Aorta (tissue), 5 donors: Measurements from ENCODE around the gene CDK14. TPM values are rescaled to one million over a fixed set of nuclear protein-coding genes. Genes with fewer than 3 reads are reported as not detected.

Source experiments
- ATAC-seq: fragments of 200-7000 bp; cut with Tn5 transposase; one replicate; pipeline ENCODE4 v1.9.1; 2022; ENCODE audit warnings: moderate library complexity; ENCODE audit not compliant: low FRiP score
- DNase-seq, 2 donors: peaks; one replicate each; pipeline ENCODE4 v3.0.0-alpha.2; 2020
- H3K27ac ChIP-seq, 2 donors: one replicate each; pipeline ENCODE4 v1.5.1; 2013; ENCODE audit warnings: low read length in 2 of 2, mild to moderate bottlenecking in 2 of 2, moderate library complexity in 2 of 2, control low read depth in 1 of 2, inconsistent platforms in 1 of 2, low read depth in 1 of 2
- H3K27me3 ChIP-seq, 2 donors: one replicate each; pipeline ENCODE4 v1.6.1; 2013; ENCODE audit warnings: control low read depth in 1 of 2, low read length in 1 of 2, mild to moderate bottlenecking in 1 of 2, moderate library complexity in 1 of 2; ENCODE audit not compliant: insufficient read depth in 2 of 2, control insufficient read depth in 1 of 2
- H3K36me3 ChIP-seq, 2 donors: one replicate each; pipeline ENCODE4 v1.6.1; 2013; ENCODE audit warnings: control low read depth in 1 of 2, low read length in 1 of 2, mild to moderate bottlenecking in 1 of 2; ENCODE audit not compliant: insufficient read depth in 2 of 2, control insufficient read depth in 1 of 2
- H3K4me1 ChIP-seq, 2 donors: one replicate each; pipeline ENCODE4 v1.6.1; 2013; ENCODE audit warnings: low read length in 2 of 2, control low read depth in 1 of 2, mild to moderate bottlenecking in 1 of 2, moderate library complexity in 1 of 2; ENCODE audit not compliant: insufficient read depth in 2 of 2, control insufficient read depth in 1 of 2
- H3K4me3 ChIP-seq, 2 donors: one replicate each; pipeline ENCODE4 v1.5.1; 2013; ENCODE audit warnings: low read length in 2 of 2, control low read depth in 1 of 2, mild to moderate bottlenecking in 1 of 2
- H3K9me3 ChIP-seq: one replicate; pipeline ENCODE4 v1.6.1; 2013; ENCODE audit warnings: mild to moderate bottlenecking, low read length; ENCODE audit not compliant: control insufficient read depth
- WGBS, 2 donors: extraction: QIAGEN DNeasy Blood & Tissue Kit; methylation state at CpG; one replicate each; pipeline ENCODE4 v1.1.7; 2013; 5-methylcytosine and 5-hydroxymethylcytosine counted together
- intact Hi-C, 2 donors: fragments of 100-400 bp; cut with DNase I; formaldehyde crosslinking; loops; one replicate each; pipeline versions ENCODE4 v1.14.2 to v1.15.0; 2022
- polyA plus RNA-seq, 2 donors: library from polyadenylated mRNA; stranded (reverse); fragments of 200-250 nt; gene quantifications; one replicate each; pipeline ENCODE4 v1.2.3, GENCODE V29; 2013
- total RNA-seq, 2 donors: library from RNA; stranded (reverse); fragmentation: NEBNext Ultra II Directional; extraction: Animal tissue kit (Norgen Biotek cat#: 25700); gene quantifications; one replicate each; pipeline ENCODE4 v1.2.1, GENCODE V29; 2021
- donor health status: healthy with polysubstance abuse.
- donor health status: Bipolar disorder and iron deficiency.
- donor health status: DM: no; HTN: no; CAD: no.
- donor health status: DM: no; HTN: no; CAD: no.
- donor health status: DM: yes; HTN: yes; CAD: no.

CDK14 gene
- total and polyA plus RNA-seq, 4 donors, result 4.6 to 72.4 (median 29.5) TPM

DNA sequence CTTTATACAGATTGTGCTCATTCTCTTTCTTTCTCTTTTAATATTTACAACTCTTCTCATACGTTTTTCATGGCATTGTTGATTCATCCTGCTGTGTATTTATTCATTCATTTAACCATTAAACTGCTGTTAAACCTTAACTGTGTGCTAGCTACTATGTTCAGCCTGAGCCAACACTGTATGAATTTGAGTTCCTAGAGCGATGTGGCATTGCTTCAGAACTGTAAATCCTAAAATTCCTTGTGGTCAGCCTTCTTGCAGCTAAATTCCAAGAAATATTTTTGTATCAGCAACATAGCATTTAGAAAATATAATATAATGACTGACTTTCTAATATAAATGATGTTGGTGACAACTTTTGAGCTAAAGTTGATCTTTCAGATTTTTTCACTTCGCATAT lies 483.4 kb downstream of the CDK14 start:
- no peaks in the 10 kb centered on the region for H3K4me1 ChIP-seq
- ATAC-seq (no peak), DNase-seq (no peak)
- H3K36me3 ChIP-seq, result no peaks in the 10 kb centered on the region
- no peaks in the 10 kb centered on the region for H3K9me3 ChIP-seq
- no peak overlapping the region for H3K4me3 ChIP-seq
- WGBS, 2 donors, result 6 to 19% methylated on average over 3 of the region's 3 CpGs
- H3K27me3 ChIP-seq, result no peaks in the 10 kb centered on the region
- intact Hi-C loops, result no loop called here
- H3K27ac ChIP-seq, result no peak overlapping the region

GRCh38 chr7:91080351-91080750 lies 484.2 kb downstream of the CDK14 start:
- Histone ChIP-seq H3K9me3 (no peaks in the 10 kb centered on the region), H3K27ac (no peak overlapping the region), H3K36me3 (no peaks in the 10 kb centered on the region), H3K27me3 (no peaks in the 10 kb centered on the region), H3K4me3 (no peak overlapping the region), H3K4me1 (no peaks in the 10 kb centered on the region)
- ATAC-seq (no peak), DNase-seq (no peak)
- intact Hi-C loops, result loop anchor here (5.0 to 10.0 kb wide), 4 partner anchors 184 to 802 kb away; partner anchors contain the start of genes FZD1 (in 1 of the 2) and MTERF1 (in 1 of the 2)
- 24 to 66% methylated on average over 3 of the region's 3 CpGs for WGBS, 2 donors

DNA sequence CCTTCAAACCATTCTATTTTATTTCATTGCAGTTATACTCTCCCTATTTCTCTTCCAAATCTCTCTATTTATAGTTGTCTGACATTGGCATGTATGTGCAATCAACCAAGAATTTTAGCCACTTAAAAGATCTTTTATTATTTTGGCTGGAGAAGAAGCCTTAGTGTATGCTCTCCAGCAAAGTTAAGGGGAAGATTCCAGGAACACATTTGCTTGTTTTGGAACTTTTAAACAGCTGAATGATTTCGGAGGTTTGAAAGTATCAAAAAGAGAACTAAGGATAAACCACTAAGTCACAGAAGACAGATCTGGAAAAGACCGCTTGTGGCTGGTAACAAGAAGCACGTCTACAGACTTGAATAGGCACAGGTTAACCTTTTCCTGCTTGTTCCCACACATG lies 485.9 kb downstream of the CDK14 start:
- Histone ChIP-seq H3K4me1 (no peaks in the 10 kb centered on the region), H3K4me3 (peak overlapping the region; percentile 14 to 18), H3K36me3 (no peaks in the 10 kb centered on the region), H3K27me3 (no peaks in the 10 kb centered on the region), H3K27ac (peak overlapping the region in 1 of 2 donors; percentile 28), H3K9me3 (no peaks in the 10 kb centered on the region)
- intact Hi-C loops, result loop anchor here (5.0 to 10.0 kb wide), 4 partner anchors 183 to 800 kb away; partner anchors contain the start of genes FZD1 (in 1 of the 2) and MTERF1 (in 1 of the 2)
- DNase-seq (no peak), ATAC-seq (peak; percentile 49)
- 1 to 2% methylated on average over 3 of the region's 3 CpGs for WGBS, 2 donors

GRCh38 chr7:91082852-91083495 lies 486.9 kb downstream of the CDK14 start:
- H3K27me3 ChIP-seq, result no peaks in the 10 kb centered on the region
- no peaks in the 10 kb centered on the region for H3K36me3 ChIP-seq
- peak; percentile 72 for ATAC-seq
- 18 to 19% methylated on average over 2 of the region's 2 CpGs for WGBS, 2 donors
- no peaks in the 10 kb centered on the region for H3K4me1 ChIP-seq
- DNase-seq, result no peak
- intact Hi-C loops, result loop anchor here (5.0 to 10.0 kb wide), 4 partner anchors 182 to 799 kb away; partner anchors contain the start of genes FZD1 (in 1 of the 2) and MTERF1 (in 1 of the 2)
- H3K27ac ChIP-seq, result peak overlapping the region in 1 of 2 donors; percentile 3
- H3K4me3 ChIP-seq, result no peak overlapping the region
- H3K9me3 ChIP-seq, result no peaks in the 10 kb centered on the region

DNA sequence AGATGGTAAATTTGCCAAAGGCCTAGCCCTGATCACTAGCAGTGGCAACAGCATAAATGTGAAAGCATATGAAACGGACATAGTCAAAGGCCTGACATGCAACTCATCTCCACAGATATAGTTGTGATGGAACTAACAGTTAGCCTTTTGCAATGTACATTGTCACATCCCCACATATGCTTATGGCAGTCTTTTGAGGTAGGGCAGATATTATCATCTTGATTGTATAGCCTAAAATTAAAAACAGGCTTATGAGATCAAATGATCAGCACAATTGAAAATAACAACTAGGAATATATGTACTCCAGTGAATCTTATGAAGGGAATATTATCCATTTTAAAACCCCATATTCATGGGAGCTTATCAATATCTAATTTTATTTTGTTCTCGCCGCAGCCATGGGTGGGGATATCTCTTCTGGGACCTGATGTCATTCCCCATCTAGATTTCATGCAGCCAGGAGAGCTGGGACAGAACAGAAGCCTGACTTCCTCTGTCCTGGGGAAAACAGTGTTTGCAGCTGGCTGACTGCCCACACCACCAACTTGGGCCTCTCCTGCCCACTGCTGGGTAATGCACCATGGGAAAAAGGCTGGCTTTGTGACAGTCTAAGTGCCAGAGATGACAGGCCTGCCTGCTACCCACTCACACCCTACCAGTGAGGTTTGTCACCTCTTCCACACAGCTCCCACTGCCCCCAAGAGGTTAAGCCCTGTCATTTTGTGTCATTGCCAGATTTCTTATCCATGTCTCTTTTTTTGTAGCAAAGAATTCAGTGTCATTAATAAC lies 487.9 kb downstream of the CDK14 start:
- ATAC-seq (peak; percentile 65), DNase-seq (peak; percentile 80 to 81)
- WGBS, 2 donors, result 32 to 52% methylated on average over 3 of the region's 3 CpGs
- Histone ChIP-seq H3K36me3 (no peaks in the 10 kb centered on the region), H3K4me1 (no peaks in the 10 kb centered on the region), H3K9me3 (no peaks in the 10 kb centered on the region), H3K27me3 (no peaks in the 10 kb centered on the region), H3K4me3 (no peak overlapping the region), H3K27ac (peak overlapping the region; percentile 9 to 12)
- intact Hi-C loops, result loop anchor here (5.0 to 10.0 kb wide), 4 partner anchors 181 to 798 kb away; partner anchors contain the start of genes FZD1 (in 1 of the 2) and MTERF1 (in 1 of the 2)

DNA sequence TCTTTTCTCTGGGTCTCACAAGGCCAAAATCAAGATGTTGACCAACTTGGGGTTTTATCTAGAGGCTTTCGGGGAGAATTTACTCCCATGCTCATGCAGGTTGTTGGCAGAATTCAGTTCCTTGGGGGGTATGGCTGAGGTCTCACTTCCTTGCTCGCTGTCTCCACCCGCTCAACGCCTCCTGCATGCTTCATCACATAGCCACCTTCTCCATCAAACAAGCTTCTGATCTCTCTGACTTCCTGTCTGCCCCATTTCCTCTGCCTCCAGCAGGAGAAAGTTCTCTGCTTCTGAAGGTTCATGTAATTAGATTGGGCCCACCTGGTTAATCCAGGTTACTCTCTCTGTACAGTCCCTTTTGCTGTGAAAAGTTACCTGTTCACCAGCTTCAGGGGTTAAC lies 489.1 kb downstream of the CDK14 start:
- WGBS, 2 donors, result 84 to 89% methylated on average over 4 of the region's 4 CpGs
- intact Hi-C loops, result loop anchor here (5.0 to 10.0 kb wide), 4 partner anchors 177 to 700 kb away; partner anchors contain the start of gene FZD1 (in 2 of the 2)
- H3K4me1 ChIP-seq, result no peaks in the 10 kb centered on the region
- H3K4me3 ChIP-seq, result no peak overlapping the region
- no peaks in the 10 kb centered on the region for H3K36me3 ChIP-seq
- ATAC-seq (no peak), DNase-seq (no peak)
- H3K27me3 ChIP-seq, result no peaks in the 10 kb centered on the region
- H3K9me3 ChIP-seq, result no peaks in the 10 kb centered on the region
- H3K27ac ChIP-seq, result no peak overlapping the region

GRCh38 chr7:91086200-91086599 lies 490.1 kb downstream of the CDK14 start:
- Histone ChIP-seq H3K4me1 (no peaks in the 10 kb centered on the region), H3K27ac (no peak overlapping the region), H3K36me3 (no peaks in the 10 kb centered on the region), H3K4me3 (no peak overlapping the region), H3K27me3 (no peaks in the 10 kb centered on the region), H3K9me3 (no peaks in the 10 kb centered on the region)
- DNase-seq (no peak), ATAC-seq (no peak)
- 89 to 96% methylated on average over 4 of the region's 4 CpGs for WGBS, 2 donors
- intact Hi-C loops, result loop anchor here (5.0 to 10.0 kb wide), 4 partner anchors 176 to 699 kb away; partner anchors contain the start of gene FZD1 (in 2 of the 2)

GRCh38 chr7:91088156-91088555 lies 492.0 kb downstream of the CDK14 start:
- WGBS, 2 donors, result 63 to 68% methylated on average over 1 of the region's 1 CpG
- Histone ChIP-seq H3K36me3 (no peaks in the 10 kb centered on the region), H3K27ac (no peak overlapping the region), H3K9me3 (no peaks in the 10 kb centered on the region), H3K4me1 (no peaks in the 10 kb centered on the region), H3K4me3 (no peak overlapping the region), H3K27me3 (no peaks in the 10 kb centered on the region)
- DNase-seq (no peak), ATAC-seq (no peak)
- intact Hi-C loops, result loop anchor here (5.0 to 10.0 kb wide), 4 partner anchors 174 to 697 kb away; partner anchors contain the start of gene FZD1 (in 2 of the 2)
